Neural cell (in vitro differentiated cells): ENCODE data around the gene SDF4.

Experiments used
- CTCF ChIP-seq: fragments of 450-650 bp; IDR thresholded peaks from 2 replicates; pipeline ENCODE4 v1.5.1; 2014; ENCODE audit warnings: antibody characterized with exemption, mild to moderate bottlenecking, moderate library complexity; ENCODE audit not compliant: poor library complexity, severe bottlenecking
- EP300 ChIP-seq: fragments of 450-650 bp; conservative IDR thresholded peaks from 2 replicates; pipeline ENCODE4 v1.6.1; 2014; ENCODE audit warnings: antibody characterized with exemption, mild to moderate bottlenecking, moderate library complexity; ENCODE audit not compliant: poor library complexity, severe bottlenecking
- EZH2 ChIP-seq: fragments of 200-600, 300-800 bp; shearing (Covaris generic), sonication (generic); IDR thresholded peaks from 2 replicates; pipeline ENCODE4 v1.6.1; 2014; ENCODE audit warnings: antibody characterized with exemption, low read length, borderline replicate concordance, mild to moderate bottlenecking; ENCODE audit not compliant: insufficient read depth, poor library complexity, severe bottlenecking
- MXI1 ChIP-seq: fragments of 450-650 bp; conservative IDR thresholded peaks from 2 replicates; pipeline ENCODE4 v1.6.1; 2014; ENCODE audit warnings: antibody characterized with exemption, mild to moderate bottlenecking; ENCODE audit not compliant: poor library complexity, severe bottlenecking
- POLR2AphosphoS5 ChIP-seq: IDR thresholded peaks from 2 replicates; pipeline ENCODE4 v1.6.1; 2012
- RAD21 ChIP-seq: fragments of 450-650 bp; conservative IDR thresholded peaks from 2 replicates; pipeline ENCODE4 v1.6.1; 2014; ENCODE audit warnings: antibody characterized with exemption, mild to moderate bottlenecking, moderate library complexity
- REST ChIP-seq: IDR thresholded peaks from 2 replicates; pipeline ENCODE4 v1.6.1; 2012; ENCODE audit warnings: borderline replicate concordance
- SMC3 ChIP-seq: fragments of 450-650 bp; conservative IDR thresholded peaks from 2 replicates; pipeline ENCODE4 v1.6.1; 2014; ENCODE audit warnings: antibody characterized with exemption, mild to moderate bottlenecking, moderate library complexity; ENCODE audit not compliant: poor library complexity
- TAF1 ChIP-seq: IDR thresholded peaks from 2 replicates; pipeline ENCODE4 v1.6.1; 2012; ENCODE audit warnings: low read depth

- TF ChIP-seq CTCF: no peak
- no peak for TF ChIP-seq EP300
- no peak for TF ChIP-seq REST
- TF ChIP-seq POLR2AphosphoS5: no peak
- TF ChIP-seq RAD21: no peak
- TF ChIP-seq SMC3: no peak
- no peak for TF ChIP-seq EZH2
- no peak for TF ChIP-seq TAF1
- TF ChIP-seq MXI1: no peak
Observed at GRCh38 chr1:1274299-1274930, 42.6 kb upstream of the SDF4 start.
